Bronchial epithelial cell (primary cell): ENCODE results near the gene PIEZO2. TPM values are rescaled to one million over a fixed set of nuclear protein-coding genes. Genes with fewer than 3 reads are reported as not detected.
"Not testable (repeated sequence)": the region's sequence is repeated elsewhere in the genome, so short reads cannot be mapped to it uniquely, and the experiment has no call there.

Experiments used
- DNase-seq: peaks from one replicate; pipeline ENCODE4 v3.0.0-alpha.2; 2010; ENCODE audit warnings: low read depth
- FAIRE-seq: peaks from 2 replicates; lab custom pipeline; 2011; peaks lifted over from hg19 to GRCh38; lab: Jason Lieb, UNC
- H3K27me3 ChIP-seq: 2 replicates; pipeline ENCODE4 v1.5.1; 2011; ENCODE audit warnings: low read length; ENCODE audit not compliant: control insufficient read depth, insufficient read depth
- H3K36me3 ChIP-seq: 2 replicates; pipeline ENCODE4 v1.5.1; 2011; ENCODE audit warnings: low read length; ENCODE audit not compliant: control insufficient read depth, insufficient read depth
- H3K4me3 ChIP-seq: 2 replicates; pipeline ENCODE4 v1.5.1; 2011; ENCODE audit warnings: mild to moderate bottlenecking, low read depth, low read length, control low read depth
- total RNA-seq: library from RNA; depleted of rRNA; stranded (reverse); fragments of >200 nt; gene quantifications from 2 replicates; pipeline ENCODE4 v1.2.1, GENCODE V29; 2014
- TF ChIP-seq, protein P1 (sequence below): IDR thresholded peaks from 2 replicates; pipeline ENCODE4 v1.5.1; 2011; ENCODE audit warnings: mild to moderate bottlenecking, moderate library complexity, low read length, control low read depth, inconsistent platforms; ENCODE audit not compliant: insufficient read depth, severe bottlenecking

The PIEZO2 gene
- total RNA-seq, 1 donor from 2014 or later, result 1.3 TPM

DNA sequence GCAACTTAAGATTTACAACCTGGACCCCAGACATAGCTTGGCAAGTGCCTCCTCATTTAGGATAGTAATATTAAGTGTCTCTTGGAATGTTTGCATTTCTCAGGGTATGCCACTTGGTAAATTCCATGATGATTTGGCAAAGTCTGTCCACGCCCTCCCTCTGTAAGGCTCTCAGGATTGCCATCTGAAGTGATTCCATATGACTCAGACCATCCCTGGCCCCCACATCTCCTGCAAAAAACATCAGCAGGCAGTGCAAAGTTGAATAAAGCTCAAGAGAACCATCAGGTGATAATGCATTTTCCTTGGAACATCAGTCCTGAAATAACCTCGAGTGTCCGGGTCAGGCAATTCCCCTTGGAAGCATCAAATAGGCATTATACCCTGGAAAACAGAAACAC lies 27.1 kb upstream of the PIEZO2 start:
- no peaks in the 10 kb centered on the region for H3K36me3 ChIP-seq
- DNase-seq (no peak), FAIRE-seq (no peak)
- no peaks in the 10 kb centered on the region for H3K27me3 ChIP-seq
- H3K4me3 ChIP-seq, result no peak overlapping the region
- TF ChIP-seq, protein P1, sequence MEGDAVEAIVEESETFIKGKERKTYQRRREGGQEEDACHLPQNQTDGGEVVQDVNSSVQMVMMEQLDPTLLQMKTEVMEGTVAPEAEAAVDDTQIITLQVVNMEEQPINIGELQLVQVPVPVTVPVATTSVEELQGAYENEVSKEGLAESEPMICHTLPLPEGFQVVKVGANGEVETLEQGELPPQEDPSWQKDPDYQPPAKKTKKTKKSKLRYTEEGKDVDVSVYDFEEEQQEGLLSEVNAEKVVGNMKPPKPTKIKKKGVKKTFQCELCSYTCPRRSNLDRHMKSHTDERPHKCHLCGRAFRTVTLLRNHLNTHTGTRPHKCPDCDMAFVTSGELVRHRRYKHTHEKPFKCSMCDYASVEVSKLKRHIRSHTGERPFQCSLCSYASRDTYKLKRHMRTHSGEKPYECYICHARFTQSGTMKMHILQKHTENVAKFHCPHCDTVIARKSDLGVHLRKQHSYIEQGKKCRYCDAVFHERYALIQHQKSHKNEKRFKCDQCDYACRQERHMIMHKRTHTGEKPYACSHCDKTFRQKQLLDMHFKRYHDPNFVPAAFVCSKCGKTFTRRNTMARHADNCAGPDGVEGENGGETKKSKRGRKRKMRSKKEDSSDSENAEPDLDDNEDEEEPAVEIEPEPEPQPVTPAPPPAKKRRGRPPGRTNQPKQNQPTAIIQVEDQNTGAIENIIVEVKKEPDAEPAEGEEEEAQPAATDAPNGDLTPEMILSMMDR, result no peak

DNA sequence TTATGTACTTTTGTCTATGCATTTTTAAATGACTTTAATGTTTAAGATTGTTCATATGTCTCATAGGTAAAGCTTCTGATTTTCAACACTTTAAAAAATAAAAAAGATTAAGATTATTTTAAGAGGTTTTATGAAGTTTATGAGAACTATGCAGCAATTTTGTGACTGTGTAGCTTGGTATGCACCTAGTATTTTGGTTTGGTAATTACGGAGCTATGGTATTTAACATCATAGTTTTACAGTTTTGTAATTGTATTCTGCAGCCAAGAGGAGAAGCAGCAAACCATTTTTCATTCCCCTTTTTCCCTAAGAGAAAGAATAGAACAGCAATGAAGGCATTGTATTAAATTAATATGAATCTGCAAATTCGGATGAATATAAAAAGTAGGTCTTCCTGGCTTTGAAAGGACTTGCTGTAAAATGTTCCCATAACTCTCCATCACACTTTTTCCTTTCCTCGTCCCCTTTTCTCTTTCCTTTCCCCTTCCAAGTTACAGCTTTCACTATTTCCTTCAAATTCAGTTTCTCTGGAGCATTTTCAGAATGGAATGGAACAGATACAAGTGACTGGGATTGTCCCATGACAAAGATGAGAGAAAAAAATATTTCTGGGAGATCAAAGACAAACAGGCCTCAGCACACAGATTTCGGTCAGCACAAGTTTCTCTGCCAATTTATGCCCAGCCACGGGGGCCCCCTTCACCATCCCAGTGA lies 26.1 kb upstream of the PIEZO2 start:
- FAIRE-seq (no peak), DNase-seq (no peak)
- no peaks in the 10 kb centered on the region for H3K27me3 ChIP-seq
- H3K4me3 ChIP-seq, result no peak overlapping the region
- no peaks in the 10 kb centered on the region for H3K36me3 ChIP-seq
- TF ChIP-seq, protein P1, result no peak

DNA sequence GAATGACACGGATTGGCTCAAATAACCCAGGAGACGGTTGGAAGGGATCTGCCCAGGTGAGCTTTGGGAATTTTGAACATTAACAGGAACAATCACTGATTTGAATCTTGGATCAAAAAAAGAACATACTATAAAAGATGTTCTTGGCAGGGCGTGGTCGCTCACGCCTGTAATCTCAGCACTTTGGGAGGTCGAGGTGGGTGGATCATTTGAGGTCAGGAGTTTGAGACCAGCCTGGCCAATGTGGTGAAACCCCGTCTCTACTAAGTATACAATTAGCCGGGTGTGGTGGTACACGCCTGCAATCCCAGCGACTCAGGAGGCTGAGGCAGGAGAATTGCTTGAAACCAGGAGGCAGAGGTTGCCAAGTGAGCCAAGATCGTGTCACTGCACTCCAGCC lies 24.8 kb upstream of the PIEZO2 start:
- H3K36me3 ChIP-seq, FAIRE-seq, H3K27me3 ChIP-seq, H3K4me3 ChIP-seq, DNase-seq: not testable (repeated sequence)

DNA sequence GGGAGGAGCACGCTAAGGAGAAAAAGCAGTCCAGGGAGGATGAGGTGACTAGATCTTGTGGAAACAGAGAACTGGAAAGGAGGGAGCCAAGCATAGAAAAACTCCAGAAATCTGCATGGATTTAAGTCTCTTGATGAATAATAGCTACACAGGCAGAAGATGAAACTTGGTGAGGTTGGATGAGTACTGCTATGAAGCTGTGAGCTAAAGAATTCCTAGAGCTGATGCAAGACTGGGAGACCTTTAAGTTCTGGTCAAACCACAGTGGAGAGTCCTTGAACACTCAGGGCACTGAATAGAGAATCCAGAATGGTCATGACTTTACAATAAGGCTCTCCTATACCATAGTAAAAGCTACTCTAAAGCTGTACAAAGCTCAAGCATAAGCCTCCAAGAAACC lies 18.4 kb upstream of the PIEZO2 start:
- Histone ChIP-seq H3K4me3 (no peak overlapping the region), H3K27me3 (no peaks in the 10 kb centered on the region), H3K36me3 (no peaks in the 10 kb centered on the region)
- TF ChIP-seq, protein P1, result no peak
- FAIRE-seq (no peak), DNase-seq (no peak)

DNA sequence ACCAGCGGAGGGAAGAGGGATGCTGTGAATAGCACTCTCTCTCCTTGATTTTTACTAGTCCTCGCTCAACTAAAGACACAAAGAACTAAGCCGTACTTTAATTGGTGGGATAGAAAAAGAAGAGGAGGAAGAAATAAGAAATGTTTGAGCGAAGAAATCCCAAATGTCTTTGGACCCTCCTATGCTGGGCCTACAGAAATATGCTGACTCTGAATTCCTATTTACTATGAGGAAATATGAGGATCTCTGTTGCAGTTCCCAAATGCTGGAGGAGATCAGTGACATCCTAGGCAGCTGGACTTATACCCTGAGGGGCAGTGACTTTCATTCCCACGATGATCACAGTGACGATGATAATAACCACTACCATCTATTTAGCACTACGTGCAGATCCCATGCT lies 16.6 kb upstream of the PIEZO2 start:
- Histone ChIP-seq H3K4me3 (no peak overlapping the region), H3K27me3 (no peaks in the 10 kb centered on the region), H3K36me3 (no peaks in the 10 kb centered on the region)
- FAIRE-seq (no peak), DNase-seq (no peak)
- TF ChIP-seq, protein P1, result no peak

DNA sequence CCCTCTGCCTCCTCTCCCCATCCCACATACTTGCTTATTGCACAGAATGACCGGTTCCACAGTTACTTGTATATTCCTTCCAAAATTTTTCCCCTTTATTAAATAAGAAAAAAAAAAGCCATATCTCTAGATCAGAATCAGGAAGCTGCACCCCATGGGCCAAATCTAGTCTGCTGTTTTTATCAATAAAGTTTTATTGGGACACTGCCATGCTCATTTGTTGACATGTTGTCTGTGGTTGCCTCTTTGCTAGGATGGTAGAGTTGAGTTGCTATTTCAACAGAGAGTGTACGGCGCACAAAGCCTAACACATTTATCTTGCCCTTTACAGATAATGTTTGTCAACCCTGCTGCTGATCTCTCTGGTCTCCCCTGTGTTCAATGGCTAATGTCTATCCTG lies 15.8 kb upstream of the PIEZO2 start:
- Histone ChIP-seq H3K27me3 (no peaks in the 10 kb centered on the region), H3K4me3 (no peak overlapping the region), H3K36me3 (no peaks in the 10 kb centered on the region)
- TF ChIP-seq, protein P1, result no peak
- no peak for DNase-seq
- FAIRE-seq, result no peak
